Measurements from ENCODE around the gene DDR1.
"Not testable (repeated sequence)": the region's sequence is repeated elsewhere in the genome, so short reads cannot be mapped to it uniquely, and the experiment has no call there.

Gene DDR1

GRCh38 chr6:30900863-30901417, 16.6 kb downstream of the DDR1 start:
- no peaks in the 10 kb centered on the region for H3K27me3 ChIP-seq (ENCODE audit: insufficient read depth, poor library complexity, severe bottlenecking)
- no peaks in the 10 kb centered on the region for H3K9me3 ChIP-seq (ENCODE audit: severe bottlenecking)
- no peak for DNase-seq (ENCODE audit: low spot score)
- no peaks in the 10 kb centered on the region for H3K4me1 ChIP-seq (ENCODE audit: insufficient read depth, poor library complexity, severe bottlenecking)
- H3K27ac ChIP-seq (ENCODE audit: poor library complexity, severe bottlenecking) = no peak overlapping the region
- TF ChIP-seq CTCF (IDR thresholded peaks at IDR 0.05; ENCODE audit: poor library complexity, severe bottlenecking) = no peak
- no peak overlapping the region for H3K4me3 ChIP-seq (ENCODE audit: severe bottlenecking)
- H3K36me3 ChIP-seq (ENCODE audit: low read depth) = peaks cover 34% of the 10 kb centered on the region
- ATAC-seq (ENCODE audit: low read depth) = no peak

- ATAC-seq (ENCODE audit: low read depth) = no peak
- H3K4me3 ChIP-seq (ENCODE audit: severe bottlenecking) = no peak overlapping the region
Measured at GRCh38 chr6:30901436-30901835, 17.1 kb downstream of the DDR1 start.

GRCh38 chr6:30902196-30902595, 17.9 kb downstream of the DDR1 start:
- not testable (repeated sequence) for H3K4me1 ChIP-seq (ENCODE audit: insufficient read depth, poor library complexity, severe bottlenecking); H3K4me3 ChIP-seq (ENCODE audit: severe bottlenecking); H3K27ac ChIP-seq (ENCODE audit: poor library complexity, severe bottlenecking); H3K27me3 ChIP-seq (ENCODE audit: insufficient read depth, poor library complexity, severe bottlenecking); H3K9me3 ChIP-seq (ENCODE audit: severe bottlenecking); DNase-seq (ENCODE audit: low spot score)
- H3K36me3 ChIP-seq (ENCODE audit: low read depth) = peaks cover 24% of the 10 kb centered on the region
- ATAC-seq (ENCODE audit: low read depth) = peak; percentile 41; the same call in 1 of the 3 replicates

More at GRCh38 chr6:30901436-30901835, 17.1 kb downstream of the DDR1 start:
- Histone ChIP-seq H3K36me3 (ENCODE audit: low read depth) (peaks cover 29% of the 10 kb centered on the region), H3K4me1 (ENCODE audit: insufficient read depth, poor library complexity, severe bottlenecking) (no peaks in the 10 kb centered on the region), H3K27ac (ENCODE audit: poor library complexity, severe bottlenecking) (no peak overlapping the region), H3K27me3 (ENCODE audit: insufficient read depth, poor library complexity, severe bottlenecking) (no peaks in the 10 kb centered on the region), H3K9me3 (ENCODE audit: severe bottlenecking) (no peaks in the 10 kb centered on the region)
- no peak for TF ChIP-seq CTCF (IDR thresholded peaks at IDR 0.05; ENCODE audit: poor library complexity, severe bottlenecking)
- no peak for DNase-seq (ENCODE audit: low spot score)

- Histone ChIP-seq H3K9me3 (ENCODE audit: severe bottlenecking) (no peaks in the 10 kb centered on the region), H3K27me3 (ENCODE audit: insufficient read depth, poor library complexity, severe bottlenecking) (no peaks in the 10 kb centered on the region), H3K4me3 (ENCODE audit: severe bottlenecking) (no peak overlapping the region), H3K4me1 (ENCODE audit: insufficient read depth, poor library complexity, severe bottlenecking) (no peaks in the 10 kb centered on the region), H3K36me3 (ENCODE audit: low read depth) (peaks cover 19% of the 10 kb centered on the region), H3K27ac (ENCODE audit: poor library complexity, severe bottlenecking) (no peak overlapping the region)
- ATAC-seq (ENCODE audit: low read depth) (no peak), DNase-seq (ENCODE audit: low spot score) (no peak)
- TF ChIP-seq CTCF (IDR thresholded peaks at IDR 0.05; ENCODE audit: poor library complexity, severe bottlenecking) = no peak
Measured at GRCh38 chr6:30902709-30903108, 18.4 kb downstream of the DDR1 start.

- Histone ChIP-seq H3K36me3 (ENCODE audit: low read depth) (peaks cover 14% of the 10 kb centered on the region), H3K27me3 (ENCODE audit: insufficient read depth, poor library complexity, severe bottlenecking) (no peaks in the 10 kb centered on the region), H3K4me1 (ENCODE audit: insufficient read depth, poor library complexity, severe bottlenecking) (no peaks in the 10 kb centered on the region), H3K4me3 (ENCODE audit: severe bottlenecking) (no peak overlapping the region), H3K27ac (ENCODE audit: poor library complexity, severe bottlenecking) (no peak overlapping the region), H3K9me3 (ENCODE audit: severe bottlenecking) (no peaks in the 10 kb centered on the region)
- DNase-seq (ENCODE audit: low spot score) (no peak), ATAC-seq (ENCODE audit: low read depth) (no peak)
- TF ChIP-seq CTCF (IDR thresholded peaks at IDR 0.05; ENCODE audit: poor library complexity, severe bottlenecking) = no peak
Measured at GRCh38 chr6:30903236-30903635, 18.9 kb downstream of the DDR1 start.

- Histone ChIP-seq H3K36me3 (ENCODE audit: low read depth) (peaks cover 16% of the 10 kb centered on the region), H3K27ac (ENCODE audit: poor library complexity, severe bottlenecking) (peak overlapping the region; percentile 2), H3K4me3 (ENCODE audit: severe bottlenecking) (peak overlapping the region; percentile 63)
- DNase-seq (ENCODE audit: low spot score); H3K4me1 ChIP-seq (ENCODE audit: insufficient read depth, poor library complexity, severe bottlenecking); H3K27me3 ChIP-seq (ENCODE audit: insufficient read depth, poor library complexity, severe bottlenecking); ATAC-seq (ENCODE audit: low read depth); H3K9me3 ChIP-seq (ENCODE audit: severe bottlenecking): not testable (repeated sequence)
Measured at GRCh38 chr6:30907290-30907757, 23.0 kb downstream of the DDR1 start.
